LNCaP clone FGC (cell line): ENCODE data around the gene BACH2.
"Not testable (repeated sequence)": the region's sequence is repeated elsewhere in the genome, so short reads cannot be mapped to it uniquely, and the experiment has no call there.

ENCODE experiments used
- DNase-seq: peaks from one replicate; pipeline ENCODE4 v3.0.0-alpha.2; 2011; ENCODE audit warnings: low read depth
- H3K4me3 ChIP-seq: 2 replicates; pipeline ENCODE4 v1.5.1; 2011; ENCODE audit warnings: mild to moderate bottlenecking, low read depth, low read length, control low read depth
- CTCF ChIP-seq: IDR thresholded peaks from 2 replicates; pipeline ENCODE4 v1.5.1; 2012; ENCODE audit warnings: mild to moderate bottlenecking; ENCODE audit not compliant: control insufficient read depth, insufficient read depth; ENCODE audit errors: extremely low read depth

BACH2 gene

GRCh38 chr6:90168693-90169131 is 127.9 kb downstream of the BACH2 start:
- no peak for DNase-seq
- no peak for TF ChIP-seq CTCF
- no peak overlapping the region for H3K4me3 ChIP-seq

GRCh38 chr6:90167514-90168379 is 128.9 kb downstream of the BACH2 start:
- no peak for TF ChIP-seq CTCF
- peak; percentile 17 for DNase-seq
- no peak overlapping the region for H3K4me3 ChIP-seq

GRCh38 chr6:90166155-90166924 is 130.3 kb downstream of the BACH2 start:
- not testable (repeated sequence) for H3K4me3 ChIP-seq, DNase-seq

- no peak for TF ChIP-seq CTCF
- no peak overlapping the region for H3K4me3 ChIP-seq
- no peak for DNase-seq
Observed at GRCh38 chr6:90162648-90163387, 133.8 kb downstream of the BACH2 start.

GRCh38 chr6:90160013-90160412 is 136.6 kb downstream of the BACH2 start:
- TF ChIP-seq CTCF: no peak
- no peak for DNase-seq
- no peak overlapping the region for H3K4me3 ChIP-seq

- H3K4me3 ChIP-seq: no peak overlapping the region
- DNase-seq: no peak
- TF ChIP-seq CTCF: no peak
Observed at GRCh38 chr6:90159452-90159851, 137.2 kb downstream of the BACH2 start.

GRCh38 chr6:90158936-90159335 is 137.7 kb downstream of the BACH2 start:
- no peak overlapping the region for H3K4me3 ChIP-seq
- no peak for TF ChIP-seq CTCF
- no peak for DNase-seq
